OCI-LY3 (cell line): ENCODE results near the gene TSPAN8.

Experiments used
- H2AFZ ChIP-seq: fragments of 200-600, 300-600 bp; shearing (Covaris generic); 2 replicates; pipeline ENCODE4 v1.6.0; 2014; ENCODE audit warnings: antibody characterized with exemption, low read depth, low read length
- H3K27ac ChIP-seq: fragments of 200-600, 300-600 bp; sonication (generic); 2 replicates; pipeline ENCODE4 v1.5.1; 2014; ENCODE audit warnings: mild to moderate bottlenecking, low read length, moderate library complexity, mixed read lengths
- H3K27me3 ChIP-seq: fragments of 200-600, 300-600 bp; sonication (generic); 2 replicates; pipeline ENCODE4 v1.6.1; 2014; ENCODE audit warnings: low read depth, low read length, mixed read lengths
- H3K36me3 ChIP-seq: fragments of 200-600, 300-600 bp; sonication (generic); replicated peaks from 2 replicates; pipeline ENCODE3; 2014; ENCODE audit warnings: low read depth, low read length, mixed read lengths
- H3K4me1 ChIP-seq: fragments of 300-600, 200-600 bp; sonication (generic); 2 replicates; pipeline ENCODE4 v1.6.1; 2014; ENCODE audit warnings: low read length, mixed read lengths
- H3K4me2 ChIP-seq: fragments of 200-600, 300-600 bp; sonication (generic); 2 replicates; pipeline ENCODE4 v1.6.1; 2014; ENCODE audit warnings: low read length, mixed read lengths
- H3K4me3 ChIP-seq: fragments of 300-600, 200-600 bp; sonication (generic); 2 replicates; pipeline ENCODE4 v1.5.1; 2014; ENCODE audit warnings: antibody characterized with exemption, mild to moderate bottlenecking, low read length, moderate library complexity
- H3K79me2 ChIP-seq: fragments of 300-600, 200-600 bp; shearing (Covaris generic); 2 replicates; pipeline ENCODE4 v1.6.1; 2014; ENCODE audit warnings: mild to moderate bottlenecking, low read length, mixed read lengths
- H3K9ac ChIP-seq: fragments of 300-600, 200-600 bp; shearing (Covaris generic); 2 replicates; pipeline ENCODE4 v1.6.0; 2014; ENCODE audit warnings: mild to moderate bottlenecking, low read length, moderate library complexity
- H3K9me3 ChIP-seq: fragments of 200-600, 300-600 bp; shearing (Covaris generic); 2 replicates; pipeline ENCODE4 v1.6.1; 2014; ENCODE audit warnings: low read length, mixed read lengths; ENCODE audit not compliant: insufficient read depth
- H4K20me1 ChIP-seq: fragments of 200-600, 300-600 bp; sonication (generic); 2 replicates; pipeline ENCODE4 v1.6.1; 2016; ENCODE audit warnings: low read length, mixed read lengths; ENCODE audit not compliant: insufficient read depth
- EZH2phosphoT487 ChIP-seq: fragments of 200-600 bp; shearing (Covaris generic); IDR thresholded peaks from 2 replicates; pipeline ENCODE4 v1.6.1; 2018; ENCODE audit warnings: antibody characterized with exemption, mixed run types, low read depth
- TF ChIP-seq, protein P1 (sequence below): fragments of 200-600, 300-600 bp; sonication (generic); IDR thresholded peaks from 2 replicates; pipeline ENCODE4 v1.5.1; 2014; ENCODE audit warnings: antibody characterized with exemption, low read length, low read depth

The TSPAN8 gene

GRCh38 chr12:71129364-71129763 is 28.4 kb downstream of the TSPAN8 start:
- H4K20me1 ChIP-seq: no peaks in the 10 kb centered on the region
- no peaks in the 10 kb centered on the region for H3K79me2 ChIP-seq
- no peaks in the 10 kb centered on the region for H3K9me3 ChIP-seq
- H2AFZ ChIP-seq: no peak overlapping the region
- H3K9ac ChIP-seq: no peak overlapping the region
- H3K4me3 ChIP-seq: no peak overlapping the region
- H3K4me1 ChIP-seq: no peaks in the 10 kb centered on the region
- no peaks in the 10 kb centered on the region for H3K27me3 ChIP-seq
- no peak overlapping the region for H3K4me2 ChIP-seq
- H3K27ac ChIP-seq: no peak overlapping the region
- H3K36me3 ChIP-seq: no peaks in the 10 kb centered on the region
- TF ChIP-seq, protein P1, sequence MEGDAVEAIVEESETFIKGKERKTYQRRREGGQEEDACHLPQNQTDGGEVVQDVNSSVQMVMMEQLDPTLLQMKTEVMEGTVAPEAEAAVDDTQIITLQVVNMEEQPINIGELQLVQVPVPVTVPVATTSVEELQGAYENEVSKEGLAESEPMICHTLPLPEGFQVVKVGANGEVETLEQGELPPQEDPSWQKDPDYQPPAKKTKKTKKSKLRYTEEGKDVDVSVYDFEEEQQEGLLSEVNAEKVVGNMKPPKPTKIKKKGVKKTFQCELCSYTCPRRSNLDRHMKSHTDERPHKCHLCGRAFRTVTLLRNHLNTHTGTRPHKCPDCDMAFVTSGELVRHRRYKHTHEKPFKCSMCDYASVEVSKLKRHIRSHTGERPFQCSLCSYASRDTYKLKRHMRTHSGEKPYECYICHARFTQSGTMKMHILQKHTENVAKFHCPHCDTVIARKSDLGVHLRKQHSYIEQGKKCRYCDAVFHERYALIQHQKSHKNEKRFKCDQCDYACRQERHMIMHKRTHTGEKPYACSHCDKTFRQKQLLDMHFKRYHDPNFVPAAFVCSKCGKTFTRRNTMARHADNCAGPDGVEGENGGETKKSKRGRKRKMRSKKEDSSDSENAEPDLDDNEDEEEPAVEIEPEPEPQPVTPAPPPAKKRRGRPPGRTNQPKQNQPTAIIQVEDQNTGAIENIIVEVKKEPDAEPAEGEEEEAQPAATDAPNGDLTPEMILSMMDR: no peak
- no peak for TF ChIP-seq EZH2phosphoT487

DNA sequence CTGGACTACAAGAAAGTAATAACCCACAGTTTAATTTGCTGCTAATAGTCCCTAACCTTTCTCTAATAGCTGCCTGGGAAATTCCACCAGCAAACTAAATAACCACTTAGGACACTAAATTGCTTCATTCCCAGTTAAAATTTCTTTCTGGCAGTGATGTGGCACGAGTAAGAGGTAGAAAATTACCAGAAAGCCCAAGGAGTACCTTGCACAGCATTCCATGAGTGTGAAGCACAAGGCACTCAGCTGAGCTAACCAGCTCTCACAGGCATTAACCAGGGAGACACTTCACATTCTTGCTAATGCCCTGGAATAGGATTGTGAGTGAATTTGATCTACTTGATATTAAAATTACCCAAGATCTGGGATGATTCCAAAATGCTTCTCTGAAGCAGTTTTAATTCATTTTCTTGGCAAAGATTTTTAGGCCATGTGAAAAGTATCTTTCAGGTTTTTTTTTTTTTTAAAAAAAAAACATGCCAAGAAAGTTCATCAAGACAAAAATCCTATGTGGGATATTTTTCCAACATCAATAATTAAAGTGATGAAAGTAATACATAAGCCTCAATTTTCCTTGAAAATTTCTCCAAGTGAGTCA is 29.5 kb downstream of the TSPAN8 start:
- Histone ChIP-seq H3K27ac (no peak overlapping the region), H3K9me3 (no peaks in the 10 kb centered on the region), H3K4me2 (no peak overlapping the region), H2AFZ (no peak overlapping the region), H3K79me2 (no peaks in the 10 kb centered on the region), H3K4me1 (no peaks in the 10 kb centered on the region), H3K27me3 (no peaks in the 10 kb centered on the region), H3K36me3 (no peaks in the 10 kb centered on the region), H3K4me3 (no peak overlapping the region), H3K9ac (no peak overlapping the region), H4K20me1 (no peaks in the 10 kb centered on the region)
- TF ChIP-seq EZH2phosphoT487: no peak
- TF ChIP-seq, protein P1: no peak

DNA sequence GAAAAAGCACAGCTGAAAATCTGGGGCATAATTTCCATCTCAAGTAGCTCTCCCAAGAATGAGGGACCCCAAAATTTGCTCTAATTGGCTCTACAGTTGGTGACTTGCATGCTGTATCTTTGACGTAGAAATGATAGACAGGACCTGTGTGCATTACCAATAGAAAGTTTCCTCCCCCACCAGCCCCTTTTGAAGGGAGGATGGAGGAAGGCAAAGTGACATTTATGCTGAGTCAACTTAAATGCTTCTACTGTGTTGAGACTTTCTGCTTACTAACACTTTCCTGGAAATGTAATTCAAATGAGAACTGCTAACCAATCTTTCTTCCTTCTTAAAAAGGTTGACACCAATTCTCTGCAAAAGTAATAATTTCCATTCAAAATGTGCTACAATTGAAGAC is 31.9 kb downstream of the TSPAN8 start:
- Histone ChIP-seq H2AFZ (no peak overlapping the region), H3K4me2 (no peak overlapping the region), H3K36me3 (no peaks in the 10 kb centered on the region), H3K27ac (no peak overlapping the region), H3K9ac (no peak overlapping the region), H3K79me2 (no peaks in the 10 kb centered on the region), H3K4me1 (no peaks in the 10 kb centered on the region), H3K9me3 (no peaks in the 10 kb centered on the region), H4K20me1 (no peaks in the 10 kb centered on the region), H3K27me3 (no peaks in the 10 kb centered on the region), H3K4me3 (no peak overlapping the region)
- TF ChIP-seq, protein P1: no peak
- TF ChIP-seq EZH2phosphoT487: no peak

DNA sequence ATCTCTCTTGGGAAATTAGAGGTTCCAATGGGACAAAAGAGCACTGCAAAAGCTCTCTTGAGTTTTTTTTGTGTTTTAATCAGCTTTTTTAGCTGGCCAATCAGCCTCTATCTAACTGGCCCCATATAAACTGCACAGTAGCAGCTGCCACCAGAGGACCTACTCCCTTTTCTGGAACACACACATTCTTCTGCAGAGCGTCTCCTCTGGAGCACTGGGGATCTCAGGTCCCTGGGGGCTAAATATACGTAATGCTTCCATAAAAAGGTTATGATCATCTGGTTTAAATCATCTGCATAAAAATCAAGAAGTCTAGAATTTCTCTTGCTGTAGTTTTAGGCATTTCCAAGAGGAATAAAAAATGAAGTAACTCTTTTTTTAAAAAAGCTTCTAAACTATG is 32.3 kb downstream of the TSPAN8 start:
- H3K27ac ChIP-seq: no peak overlapping the region
- TF ChIP-seq, protein P1: no peak
- no peak for TF ChIP-seq EZH2phosphoT487
- H3K4me3 ChIP-seq: no peak overlapping the region
- no peak overlapping the region for H2AFZ ChIP-seq
- no peaks in the 10 kb centered on the region for H3K36me3 ChIP-seq
- H3K27me3 ChIP-seq: no peaks in the 10 kb centered on the region
- no peaks in the 10 kb centered on the region for H3K4me1 ChIP-seq
- H3K9me3 ChIP-seq: no peaks in the 10 kb centered on the region
- H3K4me2 ChIP-seq: peak overlapping the region; percentile 6; the same call in 1 of the 2 replicates
- no peaks in the 10 kb centered on the region for H4K20me1 ChIP-seq
- no peaks in the 10 kb centered on the region for H3K79me2 ChIP-seq
- no peak overlapping the region for H3K9ac ChIP-seq
